SK-N-SH (cell line): ENCODE measurements around the gene GRID2IP. TPM values are rescaled to one million over a fixed set of nuclear protein-coding genes. Genes with fewer than 3 reads are reported as not detected.
"Not testable (repeated sequence)": the region's sequence is repeated elsewhere in the genome, so short reads cannot be mapped to it uniquely, and the experiment has no call there.

Experiments used
- CTCF ChIA-PET: fragments of 300-600, 350-600 bp; formaldehyde crosslinking; extraction: SDS; loops from one replicate; lab custom pipeline; 2021; lab: Yijun Ruan, JAX
- POLR2A ChIA-PET: fragments of 350-600 bp; sonication (Branson Sonifier 250); formaldehyde crosslinking; extraction: SDS; loops from one replicate; lab custom pipeline; 2020; ENCODE audit warnings: antibody characterized with exemption, inconsistent platforms; lab: Yijun Ruan, JAX
- DNase-seq: peaks from one replicate; pipeline ENCODE4 v3.0.0; 2012
- H2AFZ ChIP-seq: fragments of 200-600 bp; sonication (generic); 2 replicates; pipeline ENCODE4 v1.8.1; 2016; ENCODE audit warnings: antibody characterized with exemption, mild to moderate bottlenecking, low read depth
- H3F3A ChIP-seq: fragments of 200-600 bp; sonication (generic); replicated peaks from 2 replicates; pipeline ENCODE3; 2016; ENCODE audit warnings: antibody characterized with exemption, mild to moderate bottlenecking; ENCODE audit not compliant: insufficient read depth
- H3K27ac ChIP-seq, 2 experiments: fragments of 200-500 bp in 1 of 2; fragments of 200-600 bp in 1 of 2; sonication (Bioruptor generic) in 1 of 2; sonication (generic), shearing (Covaris generic) in 1 of 2; 2 replicates each; pipeline versions ENCODE4 v1.5.1 to v1.6.1; 2014 to 2016; ENCODE audit warnings: low read depth in 2 of 2, inconsistent platforms in 1 of 2, low read length in 1 of 2, mild to moderate bottlenecking in 1 of 2, mixed read lengths in 1 of 2
- H3K27me3 ChIP-seq: fragments of 200-600 bp; sonication (generic), shearing (Covaris generic); 2 replicates; pipeline ENCODE4 v1.6.1; 2016; ENCODE audit warnings: mixed run types; ENCODE audit not compliant: insufficient read depth
- H3K36me3 ChIP-seq, 2 experiments: fragments of 200-500 bp in 1 of 2; fragments of 200-600 bp in 1 of 2; sonication (Bioruptor generic) in 1 of 2; sonication (generic) in 1 of 2; replicated peaks in 1 of 2; 2 replicates each; pipeline versions ENCODE3 to v1.5.1; 2014 to 2016; ENCODE audit warnings: low read length in 1 of 2, mild to moderate bottlenecking in 1 of 2; ENCODE audit not compliant: insufficient read depth in 2 of 2, control insufficient read depth in 1 of 2
- H3K4me1 ChIP-seq, 2 experiments: fragments of 200-500 bp in 1 of 2; fragments of 200-600 bp in 1 of 2; sonication (Bioruptor generic) in 1 of 2; sonication (generic), shearing (Covaris generic) in 1 of 2; 2 replicates each; pipeline versions ENCODE4 v1.5.1 to v1.6.1; 2014 to 2016; ENCODE audit warnings: low read depth in 1 of 2, low read length in 1 of 2, mixed run types in 1 of 2; ENCODE audit not compliant: insufficient read depth in 2 of 2, control insufficient read depth in 1 of 2
- H3K4me2 ChIP-seq: fragments of 200-600 bp; sonication (generic), shearing (Covaris generic); 2 replicates; pipeline ENCODE4 v1.6.1; 2017; ENCODE audit warnings: mixed run types
- H3K4me3 ChIP-seq, 2 experiments: fragments of 200-500 bp in 1 of 2; fragments of 200-600 bp in 1 of 2; sonication (Bioruptor generic) in 1 of 2; sonication (generic), shearing (Covaris generic) in 1 of 2; 2 replicates each; pipeline versions ENCODE4 v1.5.1 to v1.8.1; 2014 to 2016; ENCODE audit warnings: low read depth in 2 of 2, inconsistent platforms in 1 of 2, low read length in 1 of 2, mild to moderate bottlenecking in 1 of 2, mixed read lengths in 1 of 2, moderate library complexity in 1 of 2
- H3K79me2 ChIP-seq: fragments of 200-600 bp; sonication (generic); 2 replicates; pipeline ENCODE4 v1.8.1; 2017; ENCODE audit warnings: mild to moderate bottlenecking; ENCODE audit not compliant: insufficient read depth
- H3K9ac ChIP-seq: fragments of 200-600 bp; sonication (generic); 2 replicates; pipeline ENCODE4 v1.6.1; 2017; ENCODE audit warnings: mixed run types
- H3K9me2 ChIP-seq: fragments of 200-600 bp; sonication (generic); 2 replicates; pipeline ENCODE4 v1.6.1; 2017; ENCODE audit warnings: mixed run types
- H3K9me3 ChIP-seq: fragments of 200-600 bp; sonication (generic); 2 replicates; pipeline ENCODE4 v1.6.1; 2017; ENCODE audit warnings: mixed run types, mild to moderate bottlenecking, moderate library complexity
- H4K20me1 ChIP-seq: fragments of 200-600 bp; sonication (generic); 2 replicates; pipeline ENCODE4 v1.6.1; 2017; ENCODE audit warnings: mild to moderate bottlenecking, mixed run types; ENCODE audit not compliant: insufficient read depth
- ELF1 ChIP-seq: IDR thresholded peaks from 2 replicates; pipeline ENCODE4 v1.4.0; 2012
- EZH2phosphoT487 ChIP-seq: fragments of 200-600 bp; sonication (generic); IDR thresholded peaks from 2 replicates; pipeline ENCODE4 v1.6.1; 2017; ENCODE audit warnings: low read depth, mixed run types, mild to moderate bottlenecking, antibody characterized with exemption, moderate library complexity, borderline replicate concordance
- FOXJ3 ChIP-seq: sonication (generic); formaldehyde crosslinking; IDR thresholded peaks from 2 replicates; pipeline ENCODE4 v1.5.1; 2020; ENCODE audit warnings: mild to moderate bottlenecking, missing genetic modification reagents
- FOXM1 ChIP-seq: IDR thresholded peaks from 2 replicates; pipeline ENCODE4 v1.4.0; 2012; ENCODE audit warnings: low read depth, mild to moderate bottlenecking
- GATA2 ChIP-seq: sonication (generic); formaldehyde crosslinking; IDR thresholded peaks from 2 replicates; pipeline ENCODE4 v1.5.0; 2020; ENCODE audit warnings: mild to moderate bottlenecking, missing genetic modification reagents
- NRF1 ChIP-seq: IDR thresholded peaks from 2 replicates; pipeline ENCODE4 v1.6.1; 2012; ENCODE audit warnings: low read depth, mild to moderate bottlenecking, low read length
- RFX5 ChIP-seq: IDR thresholded peaks from 2 replicates; pipeline ENCODE4 v1.6.1; 2012; ENCODE audit warnings: mild to moderate bottlenecking, improper control_type of control experiment, low read length
- SIN3A ChIP-seq: IDR thresholded peaks from 2 replicates; pipeline ENCODE4 v1.6.1; 2012; ENCODE audit warnings: low read depth, mild to moderate bottlenecking, low read length, moderate library complexity, borderline replicate concordance
- SMC3 ChIP-seq: IDR thresholded peaks from 2 replicates; pipeline ENCODE4 v1.6.1; 2012; ENCODE audit warnings: low read depth, low read length, improper control_type of control experiment
- TAF1 ChIP-seq: IDR thresholded peaks from 2 replicates; pipeline ENCODE4 v1.6.1; 2012; ENCODE audit warnings: low read depth, mild to moderate bottlenecking, low read length, moderate library complexity, borderline replicate concordance
- TCF12 ChIP-seq: IDR thresholded peaks from 2 replicates; pipeline ENCODE4 v1.4.0; 2012
- WGBS: methylation state at CpG from one replicate; pipeline ENCODE4 v1.1.6; 2017; ENCODE audit warnings: low lambda C conversion rate; 5-methylcytosine and 5-hydroxymethylcytosine counted together
- polyA plus RNA-seq, 3 experiments: library from polyadenylated mRNA; depleted of rRNA; stranded (reverse); fragments of >200 nt; gene quantifications; 2 replicates each; pipeline ENCODE4 v1.2.3, GENCODE V29; 2012
- TF ChIP-seq, protein P1 (sequence below): IDR thresholded peaks from 2 replicates; pipeline ENCODE4 v1.4.0; 2012; ENCODE audit warnings: low read depth
- TF ChIP-seq, protein P2 (sequence below): fragments of 200-600 bp; sonication (generic); IDR thresholded peaks from 2 replicates; pipeline ENCODE4 v1.6.1; 2017; ENCODE audit warnings: antibody characterized with exemption, mild to moderate bottlenecking, moderate library complexity
- TF ChIP-seq, protein P3 (sequence below): IDR thresholded peaks from 2 replicates; pipeline ENCODE4 v1.4.0; 2012; ENCODE audit warnings: low read depth, borderline replicate concordance
- TF ChIP-seq, protein P4 (sequence below): fragments of 150-350 bp; IDR thresholded peaks from 2 replicates; pipeline ENCODE4 v1.6.1; 2016; ENCODE audit warnings: mild to moderate bottlenecking, low read depth, low read length

The GRID2IP gene
- polyA plus RNA-seq, 1 of the 3 experiments (the other 2 are of a cell fraction): 0.03 TPM

DNA sequence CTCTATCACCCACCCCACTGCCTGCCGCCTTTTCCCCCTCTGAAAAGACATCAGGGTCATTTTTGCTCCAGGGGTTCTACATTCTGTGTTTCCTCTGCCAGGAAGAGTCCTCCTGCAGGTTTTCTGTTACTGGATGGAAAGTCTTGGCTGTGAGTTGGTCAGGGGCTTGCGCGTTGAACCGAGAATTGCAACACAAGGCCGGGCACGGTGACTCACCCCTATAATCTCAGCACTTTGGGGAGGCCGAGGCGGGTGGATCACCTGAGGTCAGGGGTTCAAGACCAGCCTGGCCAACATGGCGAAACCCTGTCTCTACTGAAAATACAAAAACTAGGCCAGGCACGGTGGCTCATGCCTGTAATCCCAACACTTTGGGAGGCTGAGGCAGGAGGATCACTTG is 100.7 kb downstream of the GRID2IP start:
- POLR2A ChIA-PET, H3K4me2 ChIP-seq, H3K36me3 ChIP-seq, H3K27ac ChIP-seq, H4K20me1 ChIP-seq, H3K9me3 ChIP-seq, DNase-seq, H3K4me3 ChIP-seq, H3K4me1 ChIP-seq, H3K9me2 ChIP-seq, H3K9ac ChIP-seq, H2AFZ ChIP-seq, H3K27me3 ChIP-seq, CTCF ChIA-PET: not testable (repeated sequence)
- H3K79me2 ChIP-seq: peaks cover 30% of the 10 kb centered on the region
- 88% methylated on average over 9 of the region's 10 CpGs for WGBS
- peaks cover 57% of the 10 kb centered on the region for H3F3A ChIP-seq

DNA sequence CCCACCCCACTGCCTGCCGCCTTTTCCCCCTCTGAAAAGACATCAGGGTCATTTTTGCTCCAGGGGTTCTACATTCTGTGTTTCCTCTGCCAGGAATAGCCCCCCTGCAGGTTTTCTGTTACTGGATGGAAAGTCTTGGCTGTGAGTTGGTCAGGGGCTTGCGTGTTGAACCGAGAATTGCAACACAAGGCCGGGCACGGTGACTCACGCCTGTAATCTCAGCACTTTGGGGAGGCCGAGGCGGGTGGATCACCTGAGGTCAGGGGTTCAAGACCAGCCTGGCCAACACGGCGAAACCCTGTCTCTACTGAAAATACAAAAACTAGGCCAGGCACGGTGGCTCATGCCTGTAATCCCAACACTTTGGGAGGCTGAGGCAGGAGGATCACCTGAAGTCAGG is 101.4 kb downstream of the GRID2IP start:
- H3K9ac ChIP-seq, H4K20me1 ChIP-seq, POLR2A ChIA-PET, H3K4me2 ChIP-seq, H2AFZ ChIP-seq, DNase-seq, H3K4me1 ChIP-seq, H3K9me2 ChIP-seq, H3K27ac ChIP-seq, H3K27me3 ChIP-seq, H3K4me3 ChIP-seq, CTCF ChIA-PET, H3K9me3 ChIP-seq: not testable (repeated sequence)
- Histone ChIP-seq H3K36me3 (peaks cover 8 to 12% of the 10 kb centered on the region in 2 experiments), H3F3A (peaks cover 57% of the 10 kb centered on the region), H3K79me2 (peaks cover 37% of the 10 kb centered on the region)
- 95% methylated on average over 8 of the region's 11 CpGs for WGBS

DNA sequence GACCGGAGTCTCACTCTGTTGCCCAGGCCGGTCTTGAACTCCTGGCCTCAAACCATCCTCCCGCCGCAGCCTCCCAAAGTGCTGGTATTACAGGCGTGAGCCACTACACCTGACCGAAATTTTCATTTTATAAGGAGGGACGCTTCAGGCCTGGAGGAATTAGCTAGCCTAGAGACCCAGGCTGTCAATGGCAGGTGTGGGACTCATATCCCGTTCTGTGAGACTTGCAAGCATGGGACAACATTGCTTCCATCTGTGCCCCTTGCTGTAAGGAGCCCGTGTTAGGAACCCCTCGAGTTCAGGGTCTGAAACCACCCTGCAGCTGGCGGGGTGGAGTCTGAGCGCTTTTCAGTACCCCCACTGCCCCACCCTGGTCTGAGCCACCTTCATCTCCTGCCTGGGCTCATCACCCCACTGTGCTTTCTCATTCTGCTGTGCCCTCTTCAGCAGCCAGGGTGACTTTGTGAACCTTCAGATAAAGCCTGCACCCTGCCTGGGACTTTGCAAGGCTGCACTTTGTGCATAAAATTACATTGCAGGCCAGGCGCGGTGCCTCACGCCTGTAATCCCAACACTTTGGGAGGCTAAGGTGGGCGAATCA is 102.2 kb downstream of the GRID2IP start:
- Histone ChIP-seq H4K20me1 (no peaks in the 10 kb centered on the region), H3K9me3 (no peaks in the 10 kb centered on the region), H3K4me1 (peaks cover 6 to 17% of the 10 kb centered on the region in 2 experiments; a peak in 3 of 4 replicates), H3F3A (peaks cover 57% of the 10 kb centered on the region), H3K36me3 (peaks cover 8 to 20% of the 10 kb centered on the region in 2 experiments), H3K27me3 (no peaks in the 10 kb centered on the region), H3K9me2 (no peaks in the 10 kb centered on the region), H3K9ac (no peak overlapping the region; the same call in 1 of the 2 replicates), H3K4me2 (peak overlapping the region; percentile 92), H2AFZ (no peak overlapping the region), H3K79me2 (peaks cover 41% of the 10 kb centered on the region), H3K27ac (peak overlapping the region in 1 of 2 experiments; percentile 92; a peak in 2 of 4 replicates), H3K4me3 (no peak overlapping the region)
- TF ChIP-seq, protein P1, sequence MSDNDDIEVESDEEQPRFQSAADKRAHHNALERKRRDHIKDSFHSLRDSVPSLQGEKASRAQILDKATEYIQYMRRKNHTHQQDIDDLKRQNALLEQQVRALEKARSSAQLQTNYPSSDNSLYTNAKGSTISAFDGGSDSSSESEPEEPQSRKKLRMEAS: no peak
- TF ChIP-seq EZH2phosphoT487: no peak
- TF ChIP-seq GATA2 (CRISPR knock-in tag): no peak
- TF ChIP-seq, protein P2, sequence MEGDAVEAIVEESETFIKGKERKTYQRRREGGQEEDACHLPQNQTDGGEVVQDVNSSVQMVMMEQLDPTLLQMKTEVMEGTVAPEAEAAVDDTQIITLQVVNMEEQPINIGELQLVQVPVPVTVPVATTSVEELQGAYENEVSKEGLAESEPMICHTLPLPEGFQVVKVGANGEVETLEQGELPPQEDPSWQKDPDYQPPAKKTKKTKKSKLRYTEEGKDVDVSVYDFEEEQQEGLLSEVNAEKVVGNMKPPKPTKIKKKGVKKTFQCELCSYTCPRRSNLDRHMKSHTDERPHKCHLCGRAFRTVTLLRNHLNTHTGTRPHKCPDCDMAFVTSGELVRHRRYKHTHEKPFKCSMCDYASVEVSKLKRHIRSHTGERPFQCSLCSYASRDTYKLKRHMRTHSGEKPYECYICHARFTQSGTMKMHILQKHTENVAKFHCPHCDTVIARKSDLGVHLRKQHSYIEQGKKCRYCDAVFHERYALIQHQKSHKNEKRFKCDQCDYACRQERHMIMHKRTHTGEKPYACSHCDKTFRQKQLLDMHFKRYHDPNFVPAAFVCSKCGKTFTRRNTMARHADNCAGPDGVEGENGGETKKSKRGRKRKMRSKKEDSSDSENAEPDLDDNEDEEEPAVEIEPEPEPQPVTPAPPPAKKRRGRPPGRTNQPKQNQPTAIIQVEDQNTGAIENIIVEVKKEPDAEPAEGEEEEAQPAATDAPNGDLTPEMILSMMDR: no peak
- TF ChIP-seq ELF1: no peak
- no peak for TF ChIP-seq FOXM1
- TF ChIP-seq, protein P3, sequence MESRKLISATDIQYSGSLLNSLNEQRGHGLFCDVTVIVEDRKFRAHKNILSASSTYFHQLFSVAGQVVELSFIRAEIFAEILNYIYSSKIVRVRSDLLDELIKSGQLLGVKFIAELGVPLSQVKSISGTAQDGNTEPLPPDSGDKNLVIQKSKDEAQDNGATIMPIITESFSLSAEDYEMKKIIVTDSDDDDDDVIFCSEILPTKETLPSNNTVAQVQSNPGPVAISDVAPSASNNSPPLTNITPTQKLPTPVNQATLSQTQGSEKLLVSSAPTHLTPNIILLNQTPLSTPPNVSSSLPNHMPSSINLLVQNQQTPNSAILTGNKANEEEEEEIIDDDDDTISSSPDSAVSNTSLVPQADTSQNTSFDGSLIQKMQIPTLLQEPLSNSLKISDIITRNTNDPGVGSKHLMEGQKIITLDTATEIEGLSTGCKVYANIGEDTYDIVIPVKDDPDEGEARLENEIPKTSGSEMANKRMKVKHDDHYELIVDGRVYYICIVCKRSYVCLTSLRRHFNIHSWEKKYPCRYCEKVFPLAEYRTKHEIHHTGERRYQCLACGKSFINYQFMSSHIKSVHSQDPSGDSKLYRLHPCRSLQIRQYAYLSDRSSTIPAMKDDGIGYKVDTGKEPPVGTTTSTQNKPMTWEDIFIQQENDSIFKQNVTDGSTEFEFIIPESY: no peak
- no peak for TF ChIP-seq TAF1
- no peak for TF ChIP-seq NRF1
- no peak for TF ChIP-seq SIN3A
- TF ChIP-seq, protein P4, sequence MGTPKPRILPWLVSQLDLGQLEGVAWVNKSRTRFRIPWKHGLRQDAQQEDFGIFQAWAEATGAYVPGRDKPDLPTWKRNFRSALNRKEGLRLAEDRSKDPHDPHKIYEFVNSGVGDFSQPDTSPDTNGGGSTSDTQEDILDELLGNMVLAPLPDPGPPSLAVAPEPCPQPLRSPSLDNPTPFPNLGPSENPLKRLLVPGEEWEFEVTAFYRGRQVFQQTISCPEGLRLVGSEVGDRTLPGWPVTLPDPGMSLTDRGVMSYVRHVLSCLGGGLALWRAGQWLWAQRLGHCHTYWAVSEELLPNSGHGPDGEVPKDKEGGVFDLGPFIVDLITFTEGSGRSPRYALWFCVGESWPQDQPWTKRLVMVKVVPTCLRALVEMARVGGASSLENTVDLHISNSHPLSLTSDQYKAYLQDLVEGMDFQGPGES: no peak
- TF ChIP-seq TCF12: no peak
- no peak; the same call in 1 of the 2 replicates for TF ChIP-seq SMC3
- no peak for TF ChIP-seq FOXJ3 (CRISPR knock-in tag)
- TF ChIP-seq RFX5: no peak
- WGBS: 91% methylated on average over 16 of the region's 16 CpGs
- POLR2A ChIA-PET: interaction anchor here (0.6 kb wide), 1 partner anchor 155 kb away, joined by 6 read pairs; no protein-coding TSS in a partner anchor
- CTCF ChIA-PET: no interaction called here
- DNase-seq: no peak
